Daoy (cell line): ENCODE measurements around the gene MRNIP. TPM values are rescaled to one million over a fixed set of nuclear protein-coding genes. Genes with fewer than 3 reads are reported as not detected.
A peak's percentile ranks its signal among the peaks of the same experiment; 100 is the strongest.

ENCODE experiments used
- DNase-seq: peaks from one replicate; pipeline ENCODE4 v3.0.0-alpha.2; 2015; ENCODE audit warnings: low read depth
- total RNA-seq: library from RNA; depleted of rRNA; stranded (reverse); fragments of >200 nt; shearing (Covaris generic); gene quantifications from 2 replicates; pipeline ENCODE4 v1.2.3, GENCODE V29; 2014

The MRNIP gene
- total RNA-seq, 1 experiment from 2014 or later = 9.2 TPM

- no peak for DNase-seq
Observed at GRCh38 chr5:179887802-179888201, 29.2 kb upstream of the MRNIP start.

- DNase-seq = no peak
Observed at GRCh38 chr5:179887095-179887494, 28.5 kb upstream of the MRNIP start.

GRCh38 chr5:179886190-179886911, 27.7 kb upstream of the MRNIP start:
- DNase-seq = no peak

GRCh38 chr5:179885491-179886090, 27.0 kb upstream of the MRNIP start:
- DNase-seq = no peak

GRCh38 chr5:179883163-179883562, 24.5 kb upstream of the MRNIP start:
- DNase-seq = no peak

GRCh38 chr5:179882338-179882737, 23.7 kb upstream of the MRNIP start:
- DNase-seq = no peak

- no peak for DNase-seq
Observed at GRCh38 chr5:179880848-179881590, 22.4 kb upstream of the MRNIP start.

GRCh38 chr5:179880066-179880650, 21.5 kb upstream of the MRNIP start:
- DNase-seq = no peak

GRCh38 chr5:179879690-179880010, 21.0 kb upstream of the MRNIP start:
- no peak for DNase-seq

GRCh38 chr5:179879003-179879689, 20.5 kb upstream of the MRNIP start:
- DNase-seq = no peak

- peak; percentile 31 for DNase-seq
Observed at GRCh38 chr5:179878222-179879002, 19.8 kb upstream of the MRNIP start.

GRCh38 chr5:179876610-179876952, 18.0 kb upstream of the MRNIP start:
- no peak for DNase-seq

GRCh38 chr5:179875741-179876609, 17.4 kb upstream of the MRNIP start:
- no peak for DNase-seq

GRCh38 chr5:179874536-179875292, 16.1 kb upstream of the MRNIP start:
- no peak for DNase-seq

- DNase-seq = no peak
Observed at GRCh38 chr5:179874136-179874535, 15.5 kb upstream of the MRNIP start.

- DNase-seq = no peak
Observed at GRCh38 chr5:179873588-179874110, 15.0 kb upstream of the MRNIP start.

- no peak for DNase-seq
Observed at GRCh38 chr5:179872828-179873575, 14.4 kb upstream of the MRNIP start.

- no peak for DNase-seq
Observed at GRCh38 chr5:179872055-179872827, 13.6 kb upstream of the MRNIP start.
